ENCODE data around the gene SEMA3B.

- TF ChIP-seq CTCF (IDR thresholded peaks at IDR 0.05; ENCODE audit: low read length), result no peak
- TF ChIP-seq EZH2 (optimal IDR thresholded peaks at IDR 0.05; ENCODE audit: low read depth, low read length), result no peak
- no peak for TF ChIP-seq EZH2phosphoT487 (IDR thresholded peaks at IDR 0.05; ENCODE audit: low read length)
Measured at GRCh38 chr3:50239649-50240048, 29.3 kb upstream of the SEMA3B start.
